NCI-H1105 treated with DMSO at 0.1 percent for 48 hours (cell line): Measurements from ENCODE around the gene DES.
A peak's percentile ranks its signal among the peaks of the same experiment; 100 is the strongest.
"Not testable (repeated sequence)": the region's sequence is repeated elsewhere in the genome, so short reads cannot be mapped to it uniquely, and the experiment has no call there.

Source experiments
- DNase-seq: peaks from one replicate; lab custom pipeline; 2025; lab: John Stamatoyannopoulos, UW

The DES gene

GRCh38 chr2:219418155-219419011 is at the start of gene DES:
TSS of gene DES (plus strand) at chr2:219418377. CDS start at chr2:219418463, 86 bp downstream.
- DNase-seq = no peak

GRCh38 chr2:219368690-219369191 is 49.4 kb upstream of the DES start:
- no peak for DNase-seq

GRCh38 chr2:219369447-219369861 is 48.7 kb upstream of the DES start:
- DNase-seq = peak; percentile 29

- DNase-seq = no peak
These were observed 39.9 kb upstream of the DES start for GRCh38 chr2:219378163-219378851.

GRCh38 chr2:219380926-219381325 is 37.3 kb upstream of the DES start:
- no peak for DNase-seq

GRCh38 chr2:219381448-219381847 is 36.7 kb upstream of the DES start:
- DNase-seq = no peak

GRCh38 chr2:219384083-219384713 is 34.0 kb upstream of the DES start:
- DNase-seq = no peak

GRCh38 chr2:219384859-219385258 is 33.3 kb upstream of the DES start:
- DNase-seq = no peak

GRCh38 chr2:219385958-219386520 is 32.1 kb upstream of the DES start:
- no peak for DNase-seq

- DNase-seq = no peak
These were observed 31.5 kb upstream of the DES start for GRCh38 chr2:219386532-219387280.

- peak; percentile 79 for DNase-seq
These were observed 30.7 kb upstream of the DES start, which contains the start of gene DNPEP for GRCh38 chr2:219387306-219388120. TSS of gene DNPEP (minus strand) at chr2:219387912. CDS start at chr2:219387794, 118 bp downstream.

GRCh38 chr2:219388121-219388906 is 29.9 kb upstream of the DES start:
- DNase-seq = peak; percentile 86

GRCh38 chr2:219388907-219389156 is 29.3 kb upstream of the DES start:
- DNase-seq = no peak

- DNase-seq = no peak
These were observed 25.4 kb upstream of the DES start for GRCh38 chr2:219392754-219393153.

- not testable (repeated sequence) for DNase-seq
These were observed 23.1 kb upstream of the DES start for GRCh38 chr2:219395056-219395455.

GRCh38 chr2:219395609-219396008 is 22.6 kb upstream of the DES start:
- DNase-seq = no peak

- no peak for DNase-seq
These were observed 21.2 kb upstream of the DES start for GRCh38 chr2:219396863-219397457.

GRCh38 chr2:219398721-219399363 is 19.3 kb upstream of the DES start:
- peak; percentile 35 for DNase-seq
